NCI-H2227 (cell line): ENCODE data around the gene TLR9.

ENCODE experiments used
- DNase-seq: peaks from one replicate; lab custom pipeline; 2025; ENCODE audit not compliant: unreplicated experiment; lab: John Stamatoyannopoulos, UW

The TLR9 gene

DNA sequence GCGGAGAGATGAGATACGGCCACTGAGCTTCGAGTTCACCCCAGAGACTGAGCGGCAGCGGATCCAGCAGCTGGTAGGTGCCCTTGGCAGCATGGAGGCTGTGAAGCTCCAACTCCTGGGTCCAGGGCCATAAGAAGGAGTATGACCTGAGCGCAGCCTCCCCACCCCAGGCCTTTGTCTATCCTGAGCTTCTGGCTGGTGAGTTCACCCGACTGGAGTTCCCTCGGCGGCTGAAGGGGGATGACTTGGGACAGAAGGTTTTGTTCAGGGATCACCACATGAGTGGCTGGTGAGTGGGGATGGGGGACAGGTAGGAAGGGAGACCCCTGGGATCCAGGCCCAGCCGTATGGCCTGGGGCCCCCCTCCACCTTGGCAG, 22.7 kb upstream of the TLR9 start:
- no peak for DNase-seq

DNA sequence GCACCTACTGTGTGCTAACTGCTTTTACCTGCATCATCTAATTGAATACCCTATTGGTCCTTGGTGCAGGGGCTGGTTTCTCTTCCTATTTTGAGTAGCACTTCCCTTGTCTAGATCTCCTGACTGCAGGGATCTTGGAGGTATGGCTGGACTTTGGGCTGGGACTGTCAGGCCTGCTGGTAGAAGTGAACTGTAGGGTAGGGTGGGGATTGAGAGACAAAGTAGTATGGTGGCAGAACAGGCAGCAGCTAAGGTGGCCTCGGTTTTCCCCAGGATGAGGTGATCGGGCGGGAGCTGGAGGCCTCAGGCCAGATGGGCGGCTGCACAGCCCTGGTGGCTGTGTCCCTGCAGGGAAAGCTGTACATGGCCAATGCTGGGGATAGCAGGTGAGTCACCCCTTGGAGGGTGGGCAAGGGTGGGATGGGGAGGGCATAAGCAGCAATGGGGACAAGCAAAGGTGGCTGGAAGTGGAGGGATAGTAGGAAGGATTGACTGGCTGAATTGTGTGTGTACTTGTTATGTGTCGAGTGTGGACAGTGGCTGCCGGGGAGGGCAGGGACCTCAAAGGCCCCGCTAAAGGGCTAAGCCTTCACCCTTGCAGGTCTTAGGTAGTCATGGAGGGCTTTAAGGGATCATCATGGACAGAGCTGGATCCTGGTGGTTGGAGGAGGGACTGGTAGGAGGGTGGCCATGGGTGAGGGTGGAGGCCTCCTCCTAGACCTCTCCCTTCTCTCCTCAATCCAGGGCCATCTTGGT, 22.1 kb upstream of the TLR9 start:
- DNase-seq, result no peak

GRCh38 chr3:52246728-52247408, 21.4 kb upstream of the TLR9 start:
- no peak for DNase-seq

DNA sequence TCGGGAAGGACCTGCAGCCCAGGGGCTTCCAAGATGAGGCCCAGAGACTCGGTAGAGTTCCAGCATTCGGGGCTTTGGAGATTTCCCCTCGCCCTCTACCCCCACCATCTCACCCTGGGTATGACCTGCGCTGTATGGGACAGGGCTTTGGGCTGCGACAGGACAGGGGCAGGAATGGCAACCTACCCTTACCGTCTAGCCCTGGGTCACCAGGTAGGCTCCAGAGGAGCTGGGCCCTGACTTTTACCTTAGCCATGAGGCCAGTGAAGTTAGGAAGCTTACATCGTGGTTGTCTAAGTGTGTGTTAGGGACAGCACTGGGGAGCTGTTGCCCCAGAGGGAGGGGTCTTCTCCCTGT, 20.8 kb upstream of the TLR9 start:
- DNase-seq, result no peak

DNA sequence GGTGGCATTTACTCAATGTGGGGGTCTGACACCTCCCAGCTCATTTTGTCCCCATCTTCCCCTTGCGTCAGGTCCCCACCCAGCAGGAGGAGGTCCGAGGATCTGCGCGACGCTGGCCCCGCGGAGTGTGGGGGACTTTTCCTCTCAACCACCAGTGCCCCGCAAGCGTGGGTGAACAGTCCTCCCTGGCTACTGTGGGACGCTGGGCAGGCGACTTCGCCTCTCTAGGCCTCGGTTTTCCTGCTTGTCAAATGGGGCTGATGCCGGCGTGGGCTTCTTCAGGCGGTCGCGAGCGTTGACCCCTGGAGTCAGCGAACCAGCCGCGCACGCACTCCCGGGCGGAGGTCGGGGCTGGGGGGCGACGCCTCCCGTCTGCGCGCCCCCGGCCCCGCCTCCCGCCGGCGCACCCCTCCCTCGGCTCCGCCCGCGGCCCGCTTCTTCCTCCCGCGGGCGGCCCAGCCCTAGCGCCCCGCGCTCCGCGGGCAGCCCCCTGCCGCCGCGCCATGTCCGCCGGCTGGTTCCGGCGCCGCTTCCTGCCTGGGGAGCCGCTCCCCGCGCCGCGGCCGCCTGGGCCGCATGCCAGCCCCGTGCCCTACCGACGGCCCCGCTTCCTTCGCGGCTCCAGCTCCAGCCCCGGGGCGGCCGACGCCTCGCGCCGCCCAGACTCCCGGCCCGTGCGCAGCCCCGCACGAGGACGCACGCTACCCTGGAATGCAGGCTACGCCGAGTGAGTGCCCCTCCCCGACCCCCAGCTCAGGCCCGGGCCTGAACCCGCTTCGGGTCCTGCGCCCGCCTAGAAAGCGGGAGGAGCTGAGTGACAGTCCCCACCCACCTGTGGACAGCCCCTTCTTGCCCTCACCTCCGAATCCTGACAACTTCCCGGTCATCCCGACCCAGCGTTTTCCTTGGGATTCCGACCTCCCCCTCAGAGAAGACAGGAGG, 20.1 kb upstream of the TLR9 start, which contains the start of gene PPM1M:
Gene PPM1M, plus strand, starts transcription at position 438 of the 942 bp plus-strand sequence. Its CDS starts 66 bp downstream, at position 504.
- peak; percentile 46 for DNase-seq

- no peak for DNase-seq
These were observed 18.6 kb upstream of the TLR9 start for GRCh38 chr3:52243791-52244628.

GRCh38 chr3:52242039-52242438, 16.6 kb upstream of the TLR9 start:
- no peak for DNase-seq

DNA sequence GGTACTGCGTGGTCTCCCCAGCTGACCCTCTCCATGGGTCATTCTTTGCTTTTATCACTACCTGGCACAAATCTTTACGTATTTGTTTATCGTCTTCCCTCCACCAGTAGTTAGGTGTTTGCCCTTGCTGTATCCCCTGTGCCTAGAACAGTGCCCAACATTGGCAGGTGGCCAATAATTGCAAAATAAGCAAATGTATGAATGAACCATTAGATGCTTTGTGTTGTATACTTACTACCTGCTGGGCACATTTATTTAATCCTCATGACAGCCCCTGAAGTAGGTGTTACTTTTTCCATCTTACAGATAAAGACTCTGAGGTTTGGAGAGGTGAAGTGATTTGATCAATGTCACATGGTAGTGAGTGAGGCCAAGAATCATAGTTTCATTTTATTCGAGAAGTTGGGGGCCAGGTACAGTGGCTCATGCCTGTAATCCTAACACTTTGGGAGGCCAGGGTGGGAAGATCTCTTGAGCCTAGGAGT, 15.5 kb upstream of the TLR9 start:
- DNase-seq, result no peak

GRCh38 chr3:52240059-52240885, 14.8 kb upstream of the TLR9 start:
- DNase-seq, result peak; percentile 41

DNA sequence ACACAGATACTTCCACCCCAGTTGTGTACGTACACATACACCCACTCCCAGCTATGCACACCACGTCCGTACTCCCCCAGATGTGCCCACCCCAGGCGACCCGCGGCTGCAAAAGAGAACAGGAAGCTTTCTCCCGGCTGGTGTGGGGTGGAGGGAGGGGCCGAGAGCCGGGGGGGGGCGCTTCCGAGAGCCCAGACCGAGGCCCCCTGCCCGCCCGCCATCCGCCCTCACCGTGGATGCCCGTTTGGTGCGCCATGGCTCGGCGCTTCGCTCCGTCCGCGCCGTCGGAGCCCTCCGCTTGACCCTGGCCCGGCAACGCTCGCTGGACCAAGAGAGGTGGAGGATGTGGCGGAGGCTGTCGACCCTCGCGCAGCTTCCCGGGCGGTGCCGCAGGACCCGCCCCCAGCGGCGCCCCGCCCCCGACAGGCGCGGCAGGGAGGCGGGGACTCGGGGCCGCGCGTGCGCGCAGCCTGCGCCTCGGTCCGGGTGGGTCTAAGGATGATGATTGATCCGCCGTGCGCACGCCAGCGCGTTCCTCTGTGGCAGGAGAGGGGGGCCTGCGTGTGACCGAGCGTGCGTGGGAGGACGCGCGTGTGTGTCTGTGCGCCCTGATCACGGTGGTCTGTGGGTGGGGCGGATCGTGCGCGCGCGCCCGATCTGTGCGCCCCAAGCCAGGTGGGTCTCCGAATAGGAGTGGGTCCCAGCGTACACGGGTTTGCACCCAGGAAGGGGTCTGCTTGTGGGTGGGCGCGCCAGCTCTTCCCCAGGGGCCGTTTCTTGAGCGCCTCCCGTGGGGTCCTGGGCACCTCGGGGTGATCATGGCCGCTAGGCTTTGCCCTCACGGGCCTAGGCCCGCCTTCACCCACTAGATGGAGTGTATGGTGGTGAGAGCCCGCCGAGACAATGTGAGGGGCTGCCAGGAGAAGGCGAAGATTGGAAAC, 13.6 kb upstream of the TLR9 start, which contains the start of gene TWF2:
Gene TWF2, minus strand, starts transcription at position 398 of the 941 bp plus-strand sequence. Its CDS starts 142 bp downstream, at position 256.
- DNase-seq, result peak; percentile 80

DNA sequence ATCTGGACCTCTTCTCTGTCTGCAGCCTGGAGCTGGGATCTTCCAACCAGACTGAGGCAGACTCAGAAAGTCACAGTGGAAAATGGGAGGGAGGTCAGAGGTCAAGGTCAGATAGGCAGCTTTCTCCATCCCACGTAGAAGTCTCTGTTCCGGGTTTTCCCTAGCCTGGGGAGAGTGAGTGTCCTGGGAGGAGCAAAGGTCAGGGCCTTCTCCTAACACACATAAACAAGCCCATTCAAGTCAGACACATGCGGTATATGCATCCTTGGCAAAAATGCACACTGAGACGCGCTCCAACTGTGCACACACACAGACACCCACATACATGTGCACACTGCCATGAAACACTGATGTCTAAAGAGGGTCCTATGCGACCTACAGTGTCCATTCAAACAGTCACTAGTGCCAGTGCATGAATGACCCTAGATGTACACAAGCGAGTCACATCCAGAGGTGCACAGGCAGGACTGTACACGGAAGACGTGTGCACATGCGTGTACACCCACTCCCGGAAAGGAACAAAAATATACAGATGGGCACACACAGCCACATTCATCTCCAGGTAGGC, 12.8 kb upstream of the TLR9 start:
- DNase-seq, result no peak

DNA sequence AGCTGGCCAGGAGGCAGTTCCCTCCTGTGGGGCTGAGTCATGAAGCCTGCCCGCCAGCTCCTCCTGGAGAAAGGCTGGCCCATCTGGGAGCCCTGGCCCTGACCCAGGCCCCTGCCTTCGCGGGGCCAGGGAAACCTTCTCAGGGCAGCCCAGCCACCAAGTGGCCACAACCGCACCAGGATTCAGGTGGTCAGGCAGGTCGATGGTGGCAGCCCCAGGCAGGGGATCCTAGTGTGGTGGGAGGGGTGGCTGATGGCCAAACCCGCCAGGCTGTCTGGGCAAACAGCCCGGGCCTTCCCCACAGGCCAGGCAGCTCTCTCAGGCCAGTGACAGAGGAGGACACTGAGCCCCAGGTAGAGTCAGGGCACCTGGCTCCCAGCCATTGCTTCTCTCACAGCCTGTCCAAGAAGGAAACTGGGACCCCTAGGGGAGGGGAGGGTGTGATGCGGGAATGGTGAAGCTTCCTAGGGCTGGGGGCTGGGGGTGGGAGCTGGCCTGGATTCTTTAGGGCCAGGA, 12.3 kb upstream of the TLR9 start:
- no peak for DNase-seq

DNA sequence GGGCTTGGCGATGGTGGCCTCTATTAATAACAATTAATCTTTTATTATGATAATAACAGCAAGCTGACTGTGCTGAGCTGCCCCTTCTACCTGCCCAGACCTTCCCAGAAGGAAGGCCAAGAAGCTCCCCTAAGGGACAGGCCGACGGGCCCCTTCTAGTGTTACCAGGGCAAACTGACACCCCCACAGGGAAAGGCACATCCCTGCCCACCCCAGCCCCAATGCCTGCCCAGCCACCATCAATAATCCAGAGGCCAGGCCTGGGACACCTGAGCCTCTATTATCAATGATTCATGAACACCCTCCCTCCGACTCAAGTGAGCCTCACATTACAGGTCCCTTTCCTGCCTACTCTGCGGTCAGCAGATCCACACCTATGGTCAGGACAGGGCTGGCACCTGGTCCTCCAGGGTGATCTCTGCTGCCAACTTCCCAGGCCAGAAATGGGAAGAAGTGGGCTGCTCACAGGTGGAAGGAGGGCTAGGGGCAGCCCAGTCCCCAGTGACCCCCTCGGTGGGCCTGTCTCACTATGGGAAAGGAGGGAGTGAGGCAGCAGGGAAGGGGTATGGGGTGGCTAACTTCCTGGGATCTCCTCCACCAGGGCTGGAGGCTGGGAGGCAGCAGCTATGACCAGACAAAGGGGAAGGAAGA, 11.7 kb upstream of the TLR9 start:
- DNase-seq, result no peak

DNA sequence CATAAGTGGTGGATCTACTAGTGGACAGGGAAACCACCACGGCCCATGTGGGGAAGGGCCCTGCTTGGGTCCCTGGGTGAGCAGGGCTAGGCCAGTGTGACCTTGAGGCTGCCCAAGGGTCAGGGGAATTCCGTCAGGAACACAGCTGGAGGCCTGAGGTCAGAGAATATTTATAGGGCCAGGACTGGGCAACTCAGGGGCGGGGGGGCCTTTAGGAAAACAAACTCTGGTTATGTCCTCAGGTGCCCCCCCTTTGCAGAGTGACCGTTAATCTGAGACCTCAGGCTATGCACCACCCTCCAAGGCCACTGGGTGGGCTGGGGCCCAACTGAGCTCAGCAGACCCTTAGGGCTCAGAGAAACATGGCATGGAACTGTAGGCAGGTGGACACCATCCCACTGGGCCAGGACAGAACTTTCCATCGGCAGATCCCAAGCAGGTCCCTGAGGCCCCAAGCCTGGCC, 11.0 kb upstream of the TLR9 start:
- DNase-seq, result no peak

DNA sequence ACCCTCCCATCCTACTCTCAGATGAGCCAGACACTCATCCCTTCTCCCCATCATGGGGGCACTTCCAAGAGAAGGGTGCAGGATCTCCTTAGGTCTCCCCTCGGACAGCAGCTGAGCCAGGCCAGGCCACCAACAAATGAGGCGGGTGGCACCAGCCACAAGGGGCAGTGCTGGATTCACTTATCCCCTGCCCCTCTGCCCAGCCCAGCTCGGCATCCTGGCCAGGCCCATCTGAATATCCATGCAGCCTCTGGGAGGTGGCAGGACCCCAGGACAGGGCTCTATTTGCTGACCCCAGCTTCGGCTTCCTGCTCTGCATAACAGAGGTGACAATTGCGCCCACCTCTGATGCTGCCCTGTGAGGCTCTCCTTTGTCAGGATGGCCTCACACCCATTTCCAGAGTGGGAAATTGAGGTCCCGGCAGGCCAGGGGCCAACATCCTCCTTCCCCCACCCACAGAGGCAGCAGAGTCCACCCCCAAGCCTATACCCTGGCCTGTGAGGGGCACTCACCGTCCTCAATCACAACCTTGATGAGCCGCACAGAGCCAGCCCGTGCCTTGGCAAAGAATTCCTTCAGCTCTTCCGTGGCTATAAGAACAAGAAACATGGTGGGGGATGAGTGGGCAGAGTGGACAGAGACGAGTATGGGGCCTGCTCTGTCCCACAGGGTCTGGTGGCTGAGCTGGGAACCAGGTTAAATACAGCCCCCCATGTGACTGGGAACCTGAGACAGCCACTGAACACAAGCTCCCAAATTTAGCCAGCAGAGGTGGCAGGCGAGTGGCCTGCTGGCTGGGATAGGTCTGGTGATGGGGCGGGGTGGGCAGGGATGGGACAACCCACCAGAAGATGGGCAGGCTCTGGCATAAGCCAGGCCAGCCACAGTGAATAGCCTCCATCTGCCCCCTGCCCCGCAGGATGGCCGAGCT, 9.3 kb upstream of the TLR9 start:
- no peak for DNase-seq

- DNase-seq, result no peak
These were observed 8.5 kb upstream of the TLR9 start for GRCh38 chr3:52233968-52234367.
